MM.1S (cell line): ENCODE measurements around the gene JADE1.

Source experiments
- DNase-seq: peaks from one replicate; pipeline ENCODE4 v3.0.0-alpha.2; 2015
- H2AFZ ChIP-seq: fragments of 300-600 bp; sonication (generic); 2 replicates; pipeline ENCODE4 v1.6.0; 2016; ENCODE audit warnings: antibody characterized with exemption, low read length
- H3F3A ChIP-seq: fragments of 300-600 bp; sonication (generic); 2 replicates; pipeline ENCODE4 v1.6.1; 2016; ENCODE audit warnings: mild to moderate bottlenecking, antibody characterized with exemption, low read length, moderate library complexity, mixed read lengths; ENCODE audit not compliant: insufficient read depth
- H3K27ac ChIP-seq: fragments of 300-600 bp; sonication (generic); 2 replicates; pipeline ENCODE4 v1.5.1; 2016; ENCODE audit warnings: mild to moderate bottlenecking, low read length
- H3K27me3 ChIP-seq: fragments of 300-600 bp; sonication (generic); replicated peaks from 2 replicates; pipeline ENCODE4 v1.6.0; 2016; ENCODE audit warnings: low read length; ENCODE audit not compliant: insufficient read depth
- H3K36me3 ChIP-seq: fragments of 300-600 bp; sonication (generic); replicated peaks from 2 replicates; pipeline ENCODE4 v1.6.1; 2016; ENCODE audit warnings: mild to moderate bottlenecking, low read length, mixed read lengths; ENCODE audit not compliant: insufficient read depth
- H3K4me1 ChIP-seq: fragments of 300-600 bp; sonication (generic); 2 replicates; pipeline ENCODE4 v1.6.1; 2016; ENCODE audit warnings: low read length, mixed read lengths
- H3K4me2 ChIP-seq: fragments of 300-600 bp; sonication (generic); 2 replicates; pipeline ENCODE4 v1.6.0; 2016; ENCODE audit warnings: low read depth, low read length
- H3K4me3 ChIP-seq: fragments of 300-600 bp; sonication (generic); 2 replicates; pipeline ENCODE4 v1.5.1; 2016; ENCODE audit warnings: low read length, mixed read lengths
- H3K79me2 ChIP-seq: fragments of 300-600 bp; sonication (generic); 2 replicates; pipeline ENCODE4 v1.6.1; 2016; ENCODE audit warnings: mixed run types, low read length, mixed read lengths
- H3K9ac ChIP-seq: fragments of 300-600 bp; sonication (generic); 2 replicates; pipeline ENCODE4 v1.6.1; 2016; ENCODE audit warnings: low read length, mixed read lengths
- H3K9me2 ChIP-seq: fragments of 300-600 bp; sonication (generic); replicated peaks from 2 replicates; pipeline ENCODE4 v1.6.1; 2016; ENCODE audit warnings: mild to moderate bottlenecking, low read length, mixed read lengths; ENCODE audit not compliant: insufficient read depth
- H3K9me3 ChIP-seq: fragments of 300-600 bp; sonication (generic); replicated peaks from 2 replicates; pipeline ENCODE4 v1.6.1; 2016; ENCODE audit warnings: mild to moderate bottlenecking, low read length, mixed read lengths; ENCODE audit not compliant: insufficient read depth
- H4K20me1 ChIP-seq: fragments of 300-600 bp; sonication (generic); 2 replicates; pipeline ENCODE4 v1.6.1; 2016; ENCODE audit warnings: mild to moderate bottlenecking, low read length, moderate library complexity, mixed read lengths; ENCODE audit not compliant: insufficient read depth
- CTCF ChIP-seq: fragments of 300-600 bp; sonication (generic); IDR thresholded peaks from 2 replicates; pipeline ENCODE4 v1.5.1; 2016; ENCODE audit warnings: antibody characterized with exemption, low read length, mixed read lengths
- EZH2 ChIP-seq: fragments of 300-600 bp; sonication (generic); optimal IDR thresholded peaks from 2 replicates; pipeline ENCODE3; 2017; ENCODE audit warnings: low read depth, mild to moderate bottlenecking, antibody characterized with exemption, low read length, mixed read lengths
- EZH2phosphoT487 ChIP-seq: fragments of 300-600 bp; sonication (generic); IDR thresholded peaks from 2 replicates; pipeline ENCODE4 v1.6.1; 2018; ENCODE audit warnings: antibody characterized with exemption, low read length

The JADE1 gene

GRCh38 chr4:128847082-128847724 lies 37.7 kb downstream of the JADE1 start:
- Histone ChIP-seq H3K9me2 (no peaks in the 10 kb centered on the region), H3K4me3 (no peak overlapping the region), H3K9me3 (no peaks in the 10 kb centered on the region), H3K4me2 (no peak overlapping the region), H3K9ac (no peak overlapping the region), H3K27ac (no peak overlapping the region), H4K20me1 (peaks cover 13% of the 10 kb centered on the region), H3K79me2 (peaks cover 97% of the 10 kb centered on the region), H2AFZ (no peak overlapping the region), H3K36me3 (peaks cover 39% of the 10 kb centered on the region), H3F3A (no peaks in the 10 kb centered on the region), H3K4me1 (no peaks in the 10 kb centered on the region), H3K27me3 (no peaks in the 10 kb centered on the region)
- no peak for DNase-seq
- no peak for TF ChIP-seq CTCF
- TF ChIP-seq EZH2, result no peak
- no peak for TF ChIP-seq EZH2phosphoT487

- Histone ChIP-seq H3K9me3 (no peaks in the 10 kb centered on the region), H3K4me3 (no peak overlapping the region), H3K9me2 (no peaks in the 10 kb centered on the region), H2AFZ (no peak overlapping the region), H3K4me2 (no peak overlapping the region), H3K4me1 (peaks cover 4% of the 10 kb centered on the region), H3K9ac (no peak overlapping the region), H3K79me2 (peaks cover 97% of the 10 kb centered on the region), H3K27ac (no peak overlapping the region), H3F3A (peaks cover 10% of the 10 kb centered on the region; the same call in 1 of the 2 replicates), H4K20me1 (peaks cover 4% of the 10 kb centered on the region), H3K27me3 (no peaks in the 10 kb centered on the region), H3K36me3 (peaks cover 39% of the 10 kb centered on the region)
- DNase-seq, result no peak
- TF ChIP-seq EZH2phosphoT487 (no peak), EZH2 (no peak), CTCF (no peak)
These were observed 39.0 kb downstream of the JADE1 start for GRCh38 chr4:128848461-128848860.

- Histone ChIP-seq H3K4me3 (no peak overlapping the region), H2AFZ (no peak overlapping the region), H3F3A (peaks cover 19% of the 10 kb centered on the region), H3K9ac (no peak overlapping the region), H3K36me3 (peaks cover 39% of the 10 kb centered on the region), H3K79me2 (peaks cover 97% of the 10 kb centered on the region), H3K27ac (no peak overlapping the region), H3K4me1 (peaks cover 17% of the 10 kb centered on the region), H3K9me3 (no peaks in the 10 kb centered on the region), H3K4me2 (no peak overlapping the region), H4K20me1 (no peaks in the 10 kb centered on the region; the same call in none of the 2 replicates), H3K27me3 (no peaks in the 10 kb centered on the region), H3K9me2 (no peaks in the 10 kb centered on the region)
- TF ChIP-seq EZH2phosphoT487, result no peak
- no peak for DNase-seq
These were observed 40.8 kb downstream of the JADE1 start for GRCh38 chr4:128850252-128850651.

GRCh38 chr4:128853741-128854140 lies 44.2 kb downstream of the JADE1 start:
- Histone ChIP-seq H4K20me1 (no peaks in the 10 kb centered on the region; the same call in none of the 2 replicates), H3K4me2 (peak overlapping the region; percentile 14; the same call in 1 of the 2 replicates), H3K27me3 (no peaks in the 10 kb centered on the region), H2AFZ (no peak overlapping the region), H3K79me2 (peaks cover 96% of the 10 kb centered on the region), H3K4me1 (peaks cover 18% of the 10 kb centered on the region), H3K36me3 (peaks cover 34% of the 10 kb centered on the region), H3F3A (peaks cover 19% of the 10 kb centered on the region), H3K9ac (peak overlapping the region; percentile 1; the same call in 1 of the 2 replicates), H3K4me3 (no peak overlapping the region), H3K9me2 (no peaks in the 10 kb centered on the region), H3K9me3 (no peaks in the 10 kb centered on the region), H3K27ac (peak overlapping the region; percentile 56; the same call in 1 of the 2 replicates)
- no peak for TF ChIP-seq EZH2
- no peak for TF ChIP-seq CTCF
- no peak for TF ChIP-seq EZH2phosphoT487
- no peak for DNase-seq
